ENCODE measurements around the gene ABI3. TPM values are rescaled to one million over a fixed set of nuclear protein-coding genes. Genes with fewer than 3 reads are reported as not detected.

ABI3 gene
- polyA plus RNA-seq, 1 donor from 2014 or later: not detected

- H3K9me3 ChIP-seq (ENCODE audit: low read length): no peaks in the 10 kb centered on the region
- no peaks in the 10 kb centered on the region for H3K36me3 ChIP-seq (ENCODE audit: insufficient read depth, low read length)
- no peaks in the 10 kb centered on the region for H3F3A ChIP-seq (ENCODE audit: insufficient read depth, low read length, poor library complexity, severe bottlenecking)
- no peak overlapping the region for H2AFZ ChIP-seq (ENCODE audit: low read depth, low read length)
- no peak overlapping the region for H3K4me2 ChIP-seq (ENCODE audit: low read length)
- H3K79me2 ChIP-seq (replicated peaks; ENCODE audit: insufficient read depth, low read length): no peaks in the 10 kb centered on the region
- TF ChIP-seq MXI1 (conservative IDR thresholded peaks at IDR 0.05; ENCODE audit: poor library complexity, severe bottlenecking) (no peak), SMC3 (conservative IDR thresholded peaks at IDR 0.05; ENCODE audit: poor library complexity) (no peak), EZH2 (IDR thresholded peaks at IDR 0.05; ENCODE audit: borderline replicate concordance, insufficient read depth, low read length, poor library complexity, severe bottlenecking) (no peak), RAD21 (conservative IDR thresholded peaks at IDR 0.05) (no peak), CTCF (IDR thresholded peaks at IDR 0.05; ENCODE audit: poor library complexity, severe bottlenecking) (no peak), TAF1 (IDR thresholded peaks at IDR 0.05; ENCODE audit: low read depth) (no peak), POLR2AphosphoS5 (IDR thresholded peaks at IDR 0.05) (no peak), EP300 (conservative IDR thresholded peaks at IDR 0.05; ENCODE audit: poor library complexity, severe bottlenecking) (no peak)
- TF ChIP-seq, protein P1, sequence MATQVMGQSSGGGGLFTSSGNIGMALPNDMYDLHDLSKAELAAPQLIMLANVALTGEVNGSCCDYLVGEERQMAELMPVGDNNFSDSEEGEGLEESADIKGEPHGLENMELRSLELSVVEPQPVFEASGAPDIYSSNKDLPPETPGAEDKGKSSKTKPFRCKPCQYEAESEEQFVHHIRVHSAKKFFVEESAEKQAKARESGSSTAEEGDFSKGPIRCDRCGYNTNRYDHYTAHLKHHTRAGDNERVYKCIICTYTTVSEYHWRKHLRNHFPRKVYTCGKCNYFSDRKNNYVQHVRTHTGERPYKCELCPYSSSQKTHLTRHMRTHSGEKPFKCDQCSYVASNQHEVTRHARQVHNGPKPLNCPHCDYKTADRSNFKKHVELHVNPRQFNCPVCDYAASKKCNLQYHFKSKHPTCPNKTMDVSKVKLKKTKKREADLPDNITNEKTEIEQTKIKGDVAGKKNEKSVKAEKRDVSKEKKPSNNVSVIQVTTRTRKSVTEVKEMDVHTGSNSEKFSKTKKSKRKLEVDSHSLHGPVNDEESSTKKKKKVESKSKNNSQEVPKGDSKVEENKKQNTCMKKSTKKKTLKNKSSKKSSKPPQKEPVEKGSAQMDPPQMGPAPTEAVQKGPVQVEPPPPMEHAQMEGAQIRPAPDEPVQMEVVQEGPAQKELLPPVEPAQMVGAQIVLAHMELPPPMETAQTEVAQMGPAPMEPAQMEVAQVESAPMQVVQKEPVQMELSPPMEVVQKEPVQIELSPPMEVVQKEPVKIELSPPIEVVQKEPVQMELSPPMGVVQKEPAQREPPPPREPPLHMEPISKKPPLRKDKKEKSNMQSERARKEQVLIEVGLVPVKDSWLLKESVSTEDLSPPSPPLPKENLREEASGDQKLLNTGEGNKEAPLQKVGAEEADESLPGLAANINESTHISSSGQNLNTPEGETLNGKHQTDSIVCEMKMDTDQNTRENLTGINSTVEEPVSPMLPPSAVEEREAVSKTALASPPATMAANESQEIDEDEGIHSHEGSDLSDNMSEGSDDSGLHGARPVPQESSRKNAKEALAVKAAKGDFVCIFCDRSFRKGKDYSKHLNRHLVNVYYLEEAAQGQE (IDR thresholded peaks at IDR 0.05; ENCODE audit: borderline replicate concordance): no peak
- H4K20me1 ChIP-seq (ENCODE audit: insufficient read depth): no peaks in the 10 kb centered on the region
- no peaks in the 10 kb centered on the region for H3K9me2 ChIP-seq (ENCODE audit: insufficient read depth, low read length)
- no peak overlapping the region for H3K9ac ChIP-seq (ENCODE audit: low read length)
- peaks cover 93% of the 10 kb centered on the region for H3K27me3 ChIP-seq (ENCODE audit: insufficient read depth, low read depth, low read length)
- no peak overlapping the region for H3K27ac ChIP-seq (ENCODE audit: low read length)
- no peak overlapping the region for H3K4me3 ChIP-seq (ENCODE audit: low read length)
Measured at GRCh38 chr17:49226771-49227435, 16.4 kb downstream of the ABI3 start.

- H3K9me2 ChIP-seq (ENCODE audit: insufficient read depth, low read length): no peaks in the 10 kb centered on the region
- H3K4me3 ChIP-seq (ENCODE audit: low read length): no peak overlapping the region
- no peaks in the 10 kb centered on the region for H3K79me2 ChIP-seq (replicated peaks; ENCODE audit: insufficient read depth, low read length)
- H3K27me3 ChIP-seq (ENCODE audit: insufficient read depth, low read depth, low read length): peaks cover 86% of the 10 kb centered on the region
- no peak overlapping the region for H2AFZ ChIP-seq (ENCODE audit: low read depth, low read length)
- H3F3A ChIP-seq (ENCODE audit: insufficient read depth, low read length, poor library complexity, severe bottlenecking): no peaks in the 10 kb centered on the region
- no peak overlapping the region for H3K27ac ChIP-seq (ENCODE audit: low read length)
- H3K9ac ChIP-seq (ENCODE audit: low read length): no peak overlapping the region
- no peaks in the 10 kb centered on the region for H3K9me3 ChIP-seq (ENCODE audit: low read length)
- H3K4me2 ChIP-seq (ENCODE audit: low read length): no peak overlapping the region
- no peaks in the 10 kb centered on the region for H3K36me3 ChIP-seq (ENCODE audit: insufficient read depth, low read length)
- no peaks in the 10 kb centered on the region for H4K20me1 ChIP-seq (ENCODE audit: insufficient read depth)
- TF ChIP-seq RAD21 (conservative IDR thresholded peaks at IDR 0.05) (peak; percentile 71), EZH2 (IDR thresholded peaks at IDR 0.05; ENCODE audit: borderline replicate concordance, insufficient read depth, low read length, poor library complexity, severe bottlenecking) (no peak), TAF1 (IDR thresholded peaks at IDR 0.05; ENCODE audit: low read depth) (no peak), CTCF (IDR thresholded peaks at IDR 0.05; ENCODE audit: poor library complexity, severe bottlenecking) (peak; percentile 84), MXI1 (conservative IDR thresholded peaks at IDR 0.05; ENCODE audit: poor library complexity, severe bottlenecking) (no peak), EP300 (conservative IDR thresholded peaks at IDR 0.05; ENCODE audit: poor library complexity, severe bottlenecking) (no peak), SMC3 (conservative IDR thresholded peaks at IDR 0.05; ENCODE audit: poor library complexity) (peak; percentile 81), POLR2AphosphoS5 (IDR thresholded peaks at IDR 0.05) (no peak)
- TF ChIP-seq, protein P1 (IDR thresholded peaks at IDR 0.05; ENCODE audit: borderline replicate concordance): no peak
Measured at GRCh38 chr17:49227436-49228261, 17.1 kb downstream of the ABI3 start.
